ENCODE results near the gene SBF2. TPM values are rescaled to one million over a fixed set of nuclear protein-coding genes. Genes with fewer than 3 reads are reported as not detected.

Gene SBF2
- polyA plus RNA-seq, 1 donor from 2014 or later = 53.4 TPM

DNA sequence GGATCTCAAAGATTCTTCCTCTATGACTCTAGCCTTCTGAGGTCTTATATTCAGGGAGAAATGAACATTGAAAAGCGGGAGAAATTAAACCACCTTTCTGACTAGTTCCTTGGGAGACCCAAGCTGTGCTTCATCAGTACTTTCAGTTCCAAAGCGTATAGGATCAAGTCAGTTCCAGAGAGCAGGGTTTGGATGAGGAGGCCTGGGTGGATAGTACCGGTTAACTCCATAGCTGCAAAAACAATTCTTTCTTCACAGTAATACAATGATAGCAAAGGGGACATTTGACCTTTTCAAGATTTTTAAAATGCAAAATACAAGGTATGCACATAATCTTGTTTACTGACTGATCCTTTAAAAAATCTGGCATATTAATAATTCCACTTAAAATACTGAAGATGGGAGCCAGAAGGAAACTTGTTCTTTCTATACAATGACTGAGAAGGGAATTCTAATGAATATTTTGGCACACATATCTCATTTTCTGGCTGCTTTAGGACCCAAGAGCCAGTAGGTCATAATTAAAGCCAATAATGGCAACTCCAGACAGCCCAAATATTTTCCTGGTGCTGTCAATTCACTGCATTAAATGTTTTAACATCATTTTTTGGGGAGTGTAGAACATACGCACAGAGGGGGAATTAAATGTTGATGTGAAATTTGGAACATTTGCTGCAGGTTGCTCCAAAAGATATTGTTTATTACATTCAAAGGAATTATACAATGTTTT lies 26.9 kb upstream of the SBF2 start:
- H3K36me3 ChIP-seq (ENCODE audit: insufficient read depth, low read length) = no peaks in the 10 kb centered on the region
- TF ChIP-seq RAD21 (conservative IDR thresholded peaks at IDR 0.05) (no peak), MXI1 (conservative IDR thresholded peaks at IDR 0.05; ENCODE audit: poor library complexity, severe bottlenecking) (no peak), EP300 (conservative IDR thresholded peaks at IDR 0.05; ENCODE audit: poor library complexity, severe bottlenecking) (no peak), EZH2 (IDR thresholded peaks at IDR 0.05; ENCODE audit: borderline replicate concordance, insufficient read depth, low read length, poor library complexity, severe bottlenecking) (no peak), POLR2AphosphoS5 (IDR thresholded peaks at IDR 0.05) (no peak), SMC3 (conservative IDR thresholded peaks at IDR 0.05; ENCODE audit: poor library complexity) (no peak), TAF1 (IDR thresholded peaks at IDR 0.05; ENCODE audit: low read depth) (no peak)
- TF ChIP-seq, protein P1, sequence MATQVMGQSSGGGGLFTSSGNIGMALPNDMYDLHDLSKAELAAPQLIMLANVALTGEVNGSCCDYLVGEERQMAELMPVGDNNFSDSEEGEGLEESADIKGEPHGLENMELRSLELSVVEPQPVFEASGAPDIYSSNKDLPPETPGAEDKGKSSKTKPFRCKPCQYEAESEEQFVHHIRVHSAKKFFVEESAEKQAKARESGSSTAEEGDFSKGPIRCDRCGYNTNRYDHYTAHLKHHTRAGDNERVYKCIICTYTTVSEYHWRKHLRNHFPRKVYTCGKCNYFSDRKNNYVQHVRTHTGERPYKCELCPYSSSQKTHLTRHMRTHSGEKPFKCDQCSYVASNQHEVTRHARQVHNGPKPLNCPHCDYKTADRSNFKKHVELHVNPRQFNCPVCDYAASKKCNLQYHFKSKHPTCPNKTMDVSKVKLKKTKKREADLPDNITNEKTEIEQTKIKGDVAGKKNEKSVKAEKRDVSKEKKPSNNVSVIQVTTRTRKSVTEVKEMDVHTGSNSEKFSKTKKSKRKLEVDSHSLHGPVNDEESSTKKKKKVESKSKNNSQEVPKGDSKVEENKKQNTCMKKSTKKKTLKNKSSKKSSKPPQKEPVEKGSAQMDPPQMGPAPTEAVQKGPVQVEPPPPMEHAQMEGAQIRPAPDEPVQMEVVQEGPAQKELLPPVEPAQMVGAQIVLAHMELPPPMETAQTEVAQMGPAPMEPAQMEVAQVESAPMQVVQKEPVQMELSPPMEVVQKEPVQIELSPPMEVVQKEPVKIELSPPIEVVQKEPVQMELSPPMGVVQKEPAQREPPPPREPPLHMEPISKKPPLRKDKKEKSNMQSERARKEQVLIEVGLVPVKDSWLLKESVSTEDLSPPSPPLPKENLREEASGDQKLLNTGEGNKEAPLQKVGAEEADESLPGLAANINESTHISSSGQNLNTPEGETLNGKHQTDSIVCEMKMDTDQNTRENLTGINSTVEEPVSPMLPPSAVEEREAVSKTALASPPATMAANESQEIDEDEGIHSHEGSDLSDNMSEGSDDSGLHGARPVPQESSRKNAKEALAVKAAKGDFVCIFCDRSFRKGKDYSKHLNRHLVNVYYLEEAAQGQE (IDR thresholded peaks at IDR 0.05; ENCODE audit: borderline replicate concordance) = no peak
- TF ChIP-seq, protein P2, sequence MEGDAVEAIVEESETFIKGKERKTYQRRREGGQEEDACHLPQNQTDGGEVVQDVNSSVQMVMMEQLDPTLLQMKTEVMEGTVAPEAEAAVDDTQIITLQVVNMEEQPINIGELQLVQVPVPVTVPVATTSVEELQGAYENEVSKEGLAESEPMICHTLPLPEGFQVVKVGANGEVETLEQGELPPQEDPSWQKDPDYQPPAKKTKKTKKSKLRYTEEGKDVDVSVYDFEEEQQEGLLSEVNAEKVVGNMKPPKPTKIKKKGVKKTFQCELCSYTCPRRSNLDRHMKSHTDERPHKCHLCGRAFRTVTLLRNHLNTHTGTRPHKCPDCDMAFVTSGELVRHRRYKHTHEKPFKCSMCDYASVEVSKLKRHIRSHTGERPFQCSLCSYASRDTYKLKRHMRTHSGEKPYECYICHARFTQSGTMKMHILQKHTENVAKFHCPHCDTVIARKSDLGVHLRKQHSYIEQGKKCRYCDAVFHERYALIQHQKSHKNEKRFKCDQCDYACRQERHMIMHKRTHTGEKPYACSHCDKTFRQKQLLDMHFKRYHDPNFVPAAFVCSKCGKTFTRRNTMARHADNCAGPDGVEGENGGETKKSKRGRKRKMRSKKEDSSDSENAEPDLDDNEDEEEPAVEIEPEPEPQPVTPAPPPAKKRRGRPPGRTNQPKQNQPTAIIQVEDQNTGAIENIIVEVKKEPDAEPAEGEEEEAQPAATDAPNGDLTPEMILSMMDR (IDR thresholded peaks at IDR 0.05; ENCODE audit: poor library complexity, severe bottlenecking) = no peak
- H2AFZ ChIP-seq (ENCODE audit: low read depth, low read length) = no peak overlapping the region
- H3K4me2 ChIP-seq (ENCODE audit: low read length) = no peak overlapping the region
- no peaks in the 10 kb centered on the region for H3K9me3 ChIP-seq (ENCODE audit: low read length)
- H3K9ac ChIP-seq (ENCODE audit: low read length) = no peak overlapping the region
- no peaks in the 10 kb centered on the region for H4K20me1 ChIP-seq (ENCODE audit: insufficient read depth)
- H3F3A ChIP-seq (ENCODE audit: insufficient read depth, low read length, poor library complexity, severe bottlenecking) = no peaks in the 10 kb centered on the region
- H3K9me2 ChIP-seq (ENCODE audit: insufficient read depth, low read length) = no peaks in the 10 kb centered on the region
- no peak overlapping the region for H3K27ac ChIP-seq (ENCODE audit: low read length)
- no peaks in the 10 kb centered on the region for H3K27me3 ChIP-seq (ENCODE audit: insufficient read depth, low read depth, low read length)
- H3K79me2 ChIP-seq (replicated peaks; ENCODE audit: insufficient read depth, low read length) = no peaks in the 10 kb centered on the region
- H3K4me3 ChIP-seq (ENCODE audit: low read length) = no peak overlapping the region

DNA sequence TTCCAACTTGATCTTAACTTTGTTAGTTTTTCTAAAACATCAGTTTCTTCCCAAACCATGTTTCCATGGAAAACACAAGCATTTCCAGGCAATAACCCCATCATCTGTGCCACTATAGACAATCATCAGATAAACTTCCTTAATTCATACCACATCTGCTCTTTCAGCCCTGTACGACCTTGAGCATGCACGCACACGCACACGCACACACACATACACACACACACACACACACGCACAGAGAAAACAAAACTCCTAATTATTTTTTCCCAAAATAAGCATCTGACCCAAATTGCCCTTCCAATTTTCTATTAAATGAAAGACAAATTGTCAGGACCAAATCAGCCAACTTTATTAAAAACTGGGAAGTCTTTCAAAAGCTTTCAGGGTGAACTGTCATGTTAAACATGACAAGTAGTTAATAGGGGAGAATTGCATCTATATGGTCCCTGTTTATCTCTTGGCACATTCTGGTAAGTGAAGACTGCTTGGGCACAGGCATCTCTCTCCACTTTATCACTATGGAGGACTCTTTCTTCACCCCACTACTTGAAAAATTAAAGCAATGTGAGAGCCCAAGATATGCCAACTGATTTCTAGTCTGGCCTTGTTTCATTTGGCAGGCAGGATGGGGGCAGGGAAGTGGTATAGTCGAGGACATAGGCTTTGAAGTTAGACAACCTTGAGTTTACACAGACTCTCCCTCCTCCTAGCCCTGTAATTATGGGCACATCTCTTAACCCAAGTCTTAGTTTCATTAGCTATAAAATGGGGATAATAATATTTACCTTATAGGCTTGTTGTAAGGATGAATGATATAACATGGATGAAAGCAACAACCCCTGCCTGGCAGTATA lies 25.9 kb upstream of the SBF2 start:
- H3K27ac ChIP-seq (ENCODE audit: low read length) = no peak overlapping the region
- no peak for TF ChIP-seq EP300 (conservative IDR thresholded peaks at IDR 0.05; ENCODE audit: poor library complexity, severe bottlenecking)
- H4K20me1 ChIP-seq (ENCODE audit: insufficient read depth) = no peaks in the 10 kb centered on the region
- no peaks in the 10 kb centered on the region for H3K9me2 ChIP-seq (ENCODE audit: insufficient read depth, low read length)
- H3K79me2 ChIP-seq (replicated peaks; ENCODE audit: insufficient read depth, low read length) = no peaks in the 10 kb centered on the region
- H3K9ac ChIP-seq (ENCODE audit: low read length) = no peak overlapping the region
- H3F3A ChIP-seq (ENCODE audit: insufficient read depth, low read length, poor library complexity, severe bottlenecking) = no peaks in the 10 kb centered on the region
- H3K36me3 ChIP-seq (ENCODE audit: insufficient read depth, low read length) = no peaks in the 10 kb centered on the region
- H3K9me3 ChIP-seq (ENCODE audit: low read length) = no peaks in the 10 kb centered on the region
- H3K27me3 ChIP-seq (ENCODE audit: insufficient read depth, low read depth, low read length) = no peaks in the 10 kb centered on the region
- no peak overlapping the region for H3K4me2 ChIP-seq (ENCODE audit: low read length)
- H3K4me3 ChIP-seq (ENCODE audit: low read length) = no peak overlapping the region
- H2AFZ ChIP-seq (ENCODE audit: low read depth, low read length) = no peak overlapping the region
